DOHH2 (cell line): Measurements from ENCODE around the gene PPIE.

Experiments
- H3F3A ChIP-seq: fragments of 200-600 bp; sonication (generic), shearing (Covaris generic); 2 replicates; pipeline ENCODE4 v1.6.0; 2016; ENCODE audit warnings: antibody characterized with exemption, mild to moderate bottlenecking; ENCODE audit not compliant: control insufficient read depth, insufficient read depth
- H3K27ac ChIP-seq: fragments of 200-600 bp; sonication (generic); 2 replicates; pipeline ENCODE4 v1.5.1; 2014; ENCODE audit warnings: low read depth, mild to moderate bottlenecking, low read length, moderate library complexity
- H3K27me3 ChIP-seq: fragments of 200-600 bp; sonication (generic); 2 replicates; pipeline ENCODE4 v1.6.1; 2014; ENCODE audit warnings: mild to moderate bottlenecking, low read length, mixed read lengths; ENCODE audit not compliant: control insufficient read depth
- H3K36me3 ChIP-seq: fragments of 200-600 bp; sonication (generic); 2 replicates; pipeline ENCODE4 v1.6.1; 2014; ENCODE audit warnings: mild to moderate bottlenecking, low read length, moderate library complexity, mixed read lengths; ENCODE audit not compliant: control insufficient read depth
- H3K4me1 ChIP-seq: fragments of 200-600 bp; sonication (generic); 2 replicates; pipeline ENCODE4 v1.6.1; 2014; ENCODE audit warnings: mild to moderate bottlenecking, low read length, mixed read lengths; ENCODE audit not compliant: control insufficient read depth
- H3K4me2 ChIP-seq: fragments of 200-600 bp; sonication (generic); 2 replicates; pipeline ENCODE4 v1.6.0; 2014; ENCODE audit warnings: mild to moderate bottlenecking, low read length, moderate library complexity
- H3K4me3 ChIP-seq: fragments of 200-600 bp; sonication (generic); 2 replicates; pipeline ENCODE4 v1.5.1; 2014; ENCODE audit warnings: mild to moderate bottlenecking, low read length, mixed read lengths
- H3K79me2 ChIP-seq: fragments of 200-600 bp; sonication (generic); 2 replicates; pipeline ENCODE4 v1.6.1; 2014; ENCODE audit warnings: mild to moderate bottlenecking, low read length, mixed read lengths; ENCODE audit not compliant: control insufficient read depth
- H3K9me2 ChIP-seq: fragments of 200-600 bp; sonication (generic); replicated peaks from 2 replicates; pipeline ENCODE4 v1.6.1; 2014; ENCODE audit warnings: mild to moderate bottlenecking, low read length, mixed read lengths; ENCODE audit not compliant: control insufficient read depth
- H3K9me3 ChIP-seq: fragments of 200-600 bp; sonication (generic); 2 replicates; pipeline ENCODE4 v1.6.1; 2014; ENCODE audit warnings: antibody characterized with exemption, low read length, mixed read lengths; ENCODE audit not compliant: control insufficient read depth, insufficient read depth
- H4K20me1 ChIP-seq: fragments of 200-600 bp; sonication (generic); 2 replicates; pipeline ENCODE4 v1.6.0; 2014; ENCODE audit warnings: low read depth, mild to moderate bottlenecking, antibody characterized with exemption, low read length, moderate library complexity; ENCODE audit not compliant: control insufficient read depth, insufficient read depth
- CTCF ChIP-seq: fragments of 200-600 bp; sonication (generic); IDR thresholded peaks from one replicate; pipeline ENCODE4 v1.5.1; 2014; ENCODE audit warnings: antibody characterized with exemption, mild to moderate bottlenecking, low read depth, low read length; ENCODE audit not compliant: poor library complexity, severe bottlenecking
- EZH2phosphoT487 ChIP-seq: fragments of 200-600 bp; sonication (generic); IDR thresholded peaks from 2 replicates; pipeline ENCODE4 v1.6.1; 2017; ENCODE audit warnings: borderline replicate concordance, mild to moderate bottlenecking, antibody characterized with exemption, low read length, moderate library complexity, mixed read lengths

Gene PPIE

GRCh38 chr1:39690225-39690624 lies 48.5 kb upstream of the PPIE start:
- no peaks in the 10 kb centered on the region for H3K36me3 ChIP-seq
- H4K20me1 ChIP-seq, result no peaks in the 10 kb centered on the region
- H3K27ac ChIP-seq, result no peak overlapping the region
- no peaks in the 10 kb centered on the region for H3K79me2 ChIP-seq
- no peak overlapping the region for H3K4me2 ChIP-seq
- H3K4me1 ChIP-seq, result no peaks in the 10 kb centered on the region
- H3K9me3 ChIP-seq, result no peaks in the 10 kb centered on the region
- H3K9me2 ChIP-seq, result no peaks in the 10 kb centered on the region
- TF ChIP-seq CTCF (no peak), EZH2phosphoT487 (no peak)
- H3K27me3 ChIP-seq, result peaks cover 36% of the 10 kb centered on the region
- H3K4me3 ChIP-seq, result no peak overlapping the region
- no peaks in the 10 kb centered on the region for H3F3A ChIP-seq

- peaks cover 39% of the 10 kb centered on the region for H3K27me3 ChIP-seq
Observed at GRCh38 chr1:39690794-39691382, 47.8 kb upstream of the PPIE start.

GRCh38 chr1:39691383-39692151 lies 47.1 kb upstream of the PPIE start, which contains the start of gene HPCAL4:
HPCAL4 (minus strand) TSS chr1:39691433; CDS start chr1:39684603, 6,830 bp downstream.
- H4K20me1 ChIP-seq, result no peaks in the 10 kb centered on the region
- H3K36me3 ChIP-seq, result no peaks in the 10 kb centered on the region
- no peaks in the 10 kb centered on the region for H3K79me2 ChIP-seq
- H3K4me1 ChIP-seq, result no peaks in the 10 kb centered on the region
- H3K9me3 ChIP-seq, result no peaks in the 10 kb centered on the region
- no peak within 1 kb of the TSS for H3K4me3 ChIP-seq
- peaks cover 37% of the 10 kb centered on the region for H3K27me3 ChIP-seq
- H3K27ac ChIP-seq, result no peak within 1 kb of the TSS
- TF ChIP-seq EZH2phosphoT487 (no peak), CTCF (no peak)
- H3F3A ChIP-seq, result no peaks in the 10 kb centered on the region
- H3K4me2 ChIP-seq, result no peak within 1 kb of the TSS
- no peaks in the 10 kb centered on the region for H3K9me2 ChIP-seq

More at GRCh38 chr1:39690794-39691382, 47.8 kb upstream of the PPIE start:
- Histone ChIP-seq H3K4me1 (no peaks in the 10 kb centered on the region), H3K4me2 (no peak overlapping the region), H3K9me3 (no peaks in the 10 kb centered on the region), H3K9me2 (no peaks in the 10 kb centered on the region), H3K79me2 (no peaks in the 10 kb centered on the region), H3F3A (no peaks in the 10 kb centered on the region), H3K4me3 (no peak overlapping the region), H4K20me1 (no peaks in the 10 kb centered on the region), H3K36me3 (no peaks in the 10 kb centered on the region), H3K27ac (no peak overlapping the region)
- no peak for TF ChIP-seq EZH2phosphoT487
- TF ChIP-seq CTCF, result no peak
